Heart left ventricle (tissue), 16 donors: ENCODE measurements around the gene NPAS2. TPM values are rescaled to one million over a fixed set of nuclear protein-coding genes. Genes with fewer than 3 reads are reported as not detected.
A peak's percentile ranks its signal among the peaks of the same experiment; 100 is the strongest.

Source experiments
- ATAC-seq, 4 donors: fragments of 200-7000 bp; cut with Tn5 transposase; one replicate each; pipeline ENCODE4 v1.9.1; 2020 to 2022; ENCODE audit warnings: moderate library complexity in 4 of 4, mild to moderate bottlenecking in 3 of 4, moderate number of reproducible peaks in 1 of 4
- DNase-seq, 5 donors: peaks; one replicate each; pipeline ENCODE4 v3.0.0-alpha.2; 2020
- H3K27ac ChIP-seq, 12 donors: fragments of 200-600 bp; sonication (generic) in 4 of 12; one replicate each; pipeline versions ENCODE4 v1.5.0 to v1.8.0; 2016 to 2022; ENCODE audit warnings: mild to moderate bottlenecking in 2 of 12
- H3K27me3 ChIP-seq, 9 donors: fragments of 200-600 bp; sonication (generic) in 2 of 9; one replicate each; pipeline versions ENCODE4 v1.5.1 to v1.8.0; 2016 to 2022; ENCODE audit warnings: mild to moderate bottlenecking in 3 of 9
- H3K36me3 ChIP-seq, 9 donors: fragments of 200-600 bp; sonication (generic) in 2 of 9; one replicate each; pipeline versions ENCODE4 v1.5.0 to v1.8.0; 2018 to 2022; ENCODE audit warnings: mild to moderate bottlenecking in 2 of 9
- H3K4me1 ChIP-seq, 12 donors: fragments of 200-600 bp; sonication (generic) in 4 of 12; one replicate each; pipeline versions ENCODE4 v1.5.0 to v1.8.0; 2016 to 2022; ENCODE audit warnings: mild to moderate bottlenecking in 3 of 12
- H3K4me3 ChIP-seq, 12 donors: fragments of 200-600 bp; sonication (generic) in 4 of 12; one replicate each; pipeline versions ENCODE4 v1.5.0 to v1.8.0; 2017 to 2022; ENCODE audit warnings: mild to moderate bottlenecking in 9 of 12, moderate library complexity in 4 of 12
- H3K9me3 ChIP-seq, 12 donors: fragments of 200-600 bp; sonication (generic) in 4 of 12; one replicate each; pipeline versions ENCODE4 v1.5.0 to v1.8.0; 2016 to 2022; ENCODE audit warnings: mild to moderate bottlenecking in 1 of 12
- CTCF ChIP-seq, 12 donors: fragments of 200-600 bp; sonication (generic) in 4 of 12; IDR thresholded peaks; one replicate each; pipeline versions ENCODE4 v1.5.0 to v1.8.0; 2018 to 2022; ENCODE audit warnings: antibody characterized with exemption in 12 of 12, mild to moderate bottlenecking in 5 of 12
- POLR2A ChIP-seq, 2 donors: fragments of 450-650 bp; IDR thresholded peaks; one replicate each; pipeline ENCODE4 v1.6.1; 2017; ENCODE audit warnings: antibody characterized with exemption in 2 of 2, mild to moderate bottlenecking in 2 of 2, moderate library complexity in 2 of 2
- WGBS, 4 donors: extraction: QIAGEN DNeasy Blood & Tissue Kit in 2 of 4; methylation state at CpG; one replicate each; pipeline versions ENCODE4 v1.1.5 to v1.1.7; 2013 to 2018; 5-methylcytosine and 5-hydroxymethylcytosine counted together
- intact Hi-C, 10 donors: fragments of 100-400 bp; cut with DNase I; formaldehyde crosslinking; loops; one replicate each; pipeline versions ENCODE4 v1.11.1 to v1.14.2; 2022
- polyA plus RNA-seq, 2 donors: library from polyadenylated mRNA; stranded (reverse); fragments of 200-250 nt; gene quantifications; one replicate each; pipeline ENCODE4 v1.2.3, GENCODE V29; 2013
- total RNA-seq, 9 donors: library from RNA; depleted of rRNA in 2 of 9; stranded (reverse); fragments of >200 nt in 2 of 9; fragmentation: NEBNext Ultra II Directional in 3 of 9; extraction: Animal tissue kit (Norgen Biotek cat#: 25700) in 3 of 9; gene quantifications; one replicate each; pipeline versions ENCODE4 v1.1.0 to v1.2.4, GENCODE V29; 2016 to 2023
- donor health status: ischemic (EF 13 %, LVEDD 7.1; RV severe dilation, severe dysfunction).
- donor health status: healthy with polysubstance abuse.
- donor health status: DM: no; HTN: yes; CAD: no.
- donor health status: DM: no; HTN: no; CAD: no.
- donor health status: ischemic (EF 25% LVEDD 6.9; RV normal size, moderate dysfunction).
- donor health status: ischemic (EF 25% LVEDD 5.7; RV mildly dilated, moderate dysfunction).
- donor health status: healthy.
- donor health status: DM: yes; HTN: yes; CAD: no.
- donor health status: ischemic (EF 35%, LVEDD 5.7; RV mildly dilated, moderate dysfunction).
- donor health status: nonischemic (EF 11% LVEDD 7.7; RV severe dilation, severe dysfunction).
- donor health status: DM: yes; HTN: yes; CAD: no.
- donor health status: PGD.
- donor health status: ischemic (EF 29% LVEDD 5.4; RV normal size, mild dysfunction).
- donor health status: nonischemic (EF 23%, LVEDD 6.1; RV moderate dilation, normal function).

NPAS2 gene
- total and polyA plus RNA-seq, 11 donors = 28.2 to 144 (median 43.3) TPM

- TF ChIP-seq POLR2A (IDR thresholded peaks at IDR 0.05) (no peak), CTCF (IDR thresholded peaks at IDR 0.05) (no peak)
- Histone ChIP-seq H3K27ac (no peak overlapping the region), H3K4me3 (no peak overlapping the region), H3K4me1 (peaks cover 0 to 49% (median 14%) of the 10 kb centered on the region in 12 donors), H3K36me3 (no peaks in the 10 kb centered on the region), H3K9me3 (no peaks in the 10 kb centered on the region), H3K27me3 (no peaks in the 10 kb centered on the region)
- ATAC-seq = no peak
- 76 to 85% (median 83%) methylated on average over 14 of the region's 14 CpGs for WGBS, 4 donors
- intact Hi-C loops = no loop called here
- no peak for DNase-seq
These were observed 33.3 kb downstream of the NPAS2 start for GRCh38 chr2:100852999-100853908.

GRCh38 chr2:100853909-100854810 lies 34.2 kb downstream of the NPAS2 start:
- Histone ChIP-seq H3K9me3 (no peaks in the 10 kb centered on the region), H3K4me3 (no peak overlapping the region), H3K27ac (peak overlapping the region in 2 of 12 donors; percentile 9 to 34), H3K4me1 (peaks cover 0 to 49% (median 14%) of the 10 kb centered on the region in 12 donors), H3K36me3 (no peaks in the 10 kb centered on the region), H3K27me3 (no peaks in the 10 kb centered on the region)
- DNase-seq (no peak), ATAC-seq (peak; percentile 40 to 62 (median 50))
- intact Hi-C loops = no loop called here
- WGBS, 4 donors = 77 to 81% (median 78%) methylated on average over 10 of the region's 10 CpGs
- no peak for TF ChIP-seq CTCF (IDR thresholded peaks at IDR 0.05)
- TF ChIP-seq POLR2A (IDR thresholded peaks at IDR 0.05) = no peak

- ATAC-seq (no peak), DNase-seq (no peak)
- TF ChIP-seq POLR2A (IDR thresholded peaks at IDR 0.05) = no peak
- no peak for TF ChIP-seq CTCF (IDR thresholded peaks at IDR 0.05)
- intact Hi-C loops = no loop called here
- Histone ChIP-seq H3K27ac (no peak overlapping the region), H3K36me3 (no peaks in the 10 kb centered on the region), H3K4me1 (peaks cover 0 to 53% (median 14%) of the 10 kb centered on the region in 12 donors), H3K4me3 (no peak overlapping the region), H3K27me3 (no peaks in the 10 kb centered on the region), H3K9me3 (no peaks in the 10 kb centered on the region)
- 95 to 97% (median 96%) methylated on average over 7 of the region's 7 CpGs for WGBS, 4 donors
These were observed 35.1 kb downstream of the NPAS2 start for GRCh38 chr2:100855084-100855483.

- Histone ChIP-seq H3K9me3 (no peaks in the 10 kb centered on the region), H3K27me3 (no peaks in the 10 kb centered on the region), H3K27ac (no peak overlapping the region), H3K4me1 (peaks cover 0 to 56% (median 15%) of the 10 kb centered on the region in 12 donors), H3K36me3 (no peaks in the 10 kb centered on the region), H3K4me3 (no peak overlapping the region)
- no peak for ATAC-seq
- 81 to 86% (median 83%) methylated on average over 3 of the region's 3 CpGs for WGBS, 4 donors
- intact Hi-C loops = no loop called here
- DNase-seq = no peak
- no peak for TF ChIP-seq CTCF (IDR thresholded peaks at IDR 0.05)
- TF ChIP-seq POLR2A (IDR thresholded peaks at IDR 0.05) = no peak
These were observed 35.7 kb downstream of the NPAS2 start for GRCh38 chr2:100855606-100856005.
